Activated CD8-positive, alpha-beta memory T cell treated with anti-CD3 and anti-CD28 coated beads for 1 hour (primary cell): ENCODE measurements around the gene CPLX1.
"Not testable (repeated sequence)": the region's sequence is repeated elsewhere in the genome, so short reads cannot be mapped to it uniquely, and the experiment has no call there.

Experiments used
- DNase-seq, 2 donors: peaks; one replicate each; pipeline ENCODE4 v3.0.0-alpha.2; 2020; ENCODE audit warnings: low read depth in 1 of 2; ENCODE audit errors: extremely low read depth in 1 of 2

Gene CPLX1

DNA sequence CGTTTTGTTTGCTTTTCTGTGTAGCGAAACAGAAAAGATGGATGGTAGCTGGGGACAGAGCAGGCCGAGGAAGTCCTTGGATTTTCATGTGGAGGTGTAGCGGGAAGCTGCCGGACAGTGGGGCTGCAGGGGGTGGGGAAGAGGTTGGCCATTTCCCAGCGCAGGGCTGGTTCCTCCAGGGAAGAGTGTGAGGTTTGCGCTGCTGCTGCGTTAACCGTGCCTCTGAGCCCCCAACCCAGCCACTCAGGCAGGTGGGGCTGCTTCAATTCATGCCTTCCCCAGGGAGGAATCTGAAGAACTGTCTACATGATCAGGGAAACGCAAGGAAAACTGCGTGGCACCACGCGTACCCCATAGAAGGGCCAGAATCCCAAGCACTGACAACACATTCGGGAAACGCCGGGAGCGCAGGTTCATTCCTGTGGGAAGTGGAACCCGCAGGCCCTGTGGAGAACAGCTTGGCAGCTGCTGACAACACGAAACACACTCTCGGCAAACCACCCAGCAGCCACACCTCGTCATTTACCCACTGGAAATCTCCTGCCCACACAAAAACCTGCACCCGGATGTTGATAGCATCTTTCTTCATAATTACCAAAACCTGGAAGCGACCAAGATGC is 62.6 kb downstream of the CPLX1 start:
- no peak for DNase-seq

DNA sequence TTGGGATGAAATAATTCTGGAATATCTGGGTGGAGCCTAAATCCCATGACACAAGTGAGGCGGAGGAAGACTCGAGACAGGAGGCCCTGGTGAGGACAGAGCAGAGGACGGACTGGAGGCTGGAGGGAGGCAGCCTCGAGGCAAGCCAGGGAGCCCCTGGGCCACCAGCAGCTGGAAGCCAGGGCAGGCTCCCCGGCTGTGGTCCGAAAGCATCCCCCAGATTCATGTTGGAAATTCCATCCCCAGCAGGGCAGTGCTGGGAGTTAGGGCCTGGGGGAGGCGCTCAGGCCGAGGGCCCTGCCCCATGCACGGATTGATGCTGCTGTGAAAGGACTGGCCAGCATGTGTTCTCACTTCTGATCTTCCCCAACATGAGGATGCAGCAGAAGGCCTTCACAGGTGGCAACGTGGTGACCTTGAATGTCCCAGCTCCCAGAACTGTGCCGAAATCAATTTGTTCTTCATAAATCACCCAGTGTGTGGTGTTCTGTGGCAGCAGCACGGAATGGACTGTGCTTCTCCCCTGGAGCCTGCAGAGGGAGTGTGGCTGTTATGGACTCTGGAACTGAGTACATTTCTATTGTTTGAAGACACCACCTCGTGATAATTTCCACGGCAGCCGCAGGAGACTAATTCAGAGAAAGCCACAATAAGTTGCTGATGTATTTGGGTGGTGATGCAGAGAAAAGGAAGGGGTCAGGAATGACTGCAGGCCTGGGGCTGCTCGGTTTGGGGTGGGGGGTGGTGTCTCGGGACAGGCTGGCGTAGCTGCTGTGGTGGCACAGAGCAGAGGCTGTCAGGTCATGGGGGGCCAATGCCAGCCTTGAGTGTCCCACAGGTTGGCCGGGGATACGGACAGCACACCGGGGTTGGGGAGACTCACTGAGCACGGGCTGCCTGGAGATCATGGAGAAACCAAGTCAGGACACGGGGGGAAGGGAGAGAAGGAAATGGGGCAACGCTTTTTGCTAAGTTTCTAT is 63.4 kb downstream of the CPLX1 start:
- DNase-seq = no peak

DNA sequence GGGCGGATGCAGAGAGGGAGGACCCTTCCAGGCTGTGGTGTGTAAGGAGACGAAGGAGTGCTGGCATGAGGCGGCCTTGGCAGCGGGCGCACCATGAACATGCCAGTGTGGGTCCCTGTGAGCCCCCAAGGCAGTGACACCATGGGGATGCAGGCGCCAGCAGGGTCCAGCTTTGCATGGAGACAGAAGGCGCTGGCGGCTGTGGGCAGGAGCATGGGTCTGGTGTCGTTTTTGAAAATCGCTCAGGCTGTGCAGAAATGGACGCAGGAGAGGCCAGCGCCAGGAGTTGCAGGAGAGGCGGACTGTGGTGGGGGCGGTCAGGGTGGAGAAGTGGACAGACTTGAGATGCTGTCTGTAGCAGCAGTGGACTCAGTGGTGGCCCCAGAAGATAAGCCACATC is 64.2 kb downstream of the CPLX1 start:
- DNase-seq = no peak

DNA sequence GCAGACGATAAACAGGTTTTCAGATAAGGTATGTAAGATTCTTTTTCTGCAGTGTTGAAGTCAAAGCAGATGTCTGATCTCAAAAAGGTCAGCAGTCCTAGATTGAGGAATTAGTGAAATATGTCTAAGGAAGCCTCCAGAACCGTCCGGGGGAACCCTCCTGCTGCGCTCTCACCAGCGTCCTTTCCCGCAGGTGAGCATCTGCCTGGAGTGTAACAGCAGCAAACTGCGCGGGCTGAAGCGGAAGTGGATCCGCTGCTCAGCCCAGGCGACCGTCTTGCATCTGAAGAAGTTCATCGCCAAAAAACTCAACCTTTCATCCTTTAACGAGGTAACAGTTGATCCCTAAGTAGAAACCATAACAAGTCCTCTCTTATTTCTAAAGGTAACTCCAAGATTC is 64.8 kb downstream of the CPLX1 start:
- DNase-seq = no peak

DNA sequence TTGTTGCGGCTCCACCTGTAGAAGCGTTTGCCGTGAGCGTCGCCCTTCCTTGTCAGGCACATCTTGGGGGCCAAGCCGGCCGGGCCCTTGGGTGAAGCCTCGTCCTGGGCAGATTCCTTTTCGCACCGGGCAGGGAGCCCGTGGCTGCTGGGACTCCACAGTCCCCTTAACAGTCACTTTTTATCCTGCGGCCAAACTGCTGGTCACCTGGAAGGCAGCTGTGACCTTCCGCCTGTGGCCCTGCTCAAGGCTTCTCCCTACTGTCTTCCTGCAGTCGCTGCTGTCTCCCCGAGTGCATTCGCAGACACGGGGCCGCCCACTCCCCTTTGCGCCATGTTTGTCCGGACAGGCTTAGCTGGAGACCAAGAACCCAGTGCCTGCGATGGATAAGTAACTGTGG is 65.3 kb downstream of the CPLX1 start:
- no peak for DNase-seq

DNA sequence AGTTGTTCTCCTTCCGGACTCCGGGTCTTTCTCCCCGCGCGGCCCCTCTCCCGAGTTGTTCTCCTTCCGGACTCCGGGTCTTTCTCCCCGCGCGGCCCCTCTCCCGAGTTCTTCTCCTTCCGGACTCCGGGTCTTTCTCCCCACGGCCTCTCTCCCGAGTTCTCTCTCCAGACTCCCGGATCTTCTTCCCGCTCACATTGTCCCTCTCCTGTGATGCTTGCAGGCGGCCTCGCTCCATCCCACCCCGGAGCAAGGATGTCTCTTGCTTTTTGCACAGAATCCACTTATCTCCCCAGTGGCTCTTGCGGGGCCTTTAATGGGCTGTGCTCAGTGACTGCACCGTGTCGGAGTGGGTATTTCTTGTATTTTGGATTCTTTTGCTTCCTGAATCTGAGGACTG is 66.1 kb downstream of the CPLX1 start:
- DNase-seq = not testable (repeated sequence)

DNA sequence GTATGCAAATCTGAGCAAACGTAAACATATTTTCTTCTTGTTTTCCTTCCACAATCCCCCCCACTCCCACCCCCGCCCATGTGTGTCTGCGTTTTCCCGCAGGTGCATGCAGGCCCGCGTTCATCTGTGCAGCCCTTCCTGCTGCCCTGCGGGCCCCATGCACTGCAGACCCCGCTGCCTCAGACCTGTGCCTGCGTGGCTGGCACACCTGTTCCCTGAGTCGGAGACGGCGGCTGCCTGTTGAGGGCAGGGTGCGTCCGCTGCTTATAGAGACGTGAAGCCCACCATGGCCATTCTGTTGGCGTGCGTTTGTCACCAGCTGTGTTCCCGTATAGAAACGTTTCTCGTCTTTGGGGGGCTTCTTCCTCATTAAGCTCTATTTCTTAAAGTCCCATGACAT is 68.8 kb downstream of the CPLX1 start:
- DNase-seq = no peak

DNA sequence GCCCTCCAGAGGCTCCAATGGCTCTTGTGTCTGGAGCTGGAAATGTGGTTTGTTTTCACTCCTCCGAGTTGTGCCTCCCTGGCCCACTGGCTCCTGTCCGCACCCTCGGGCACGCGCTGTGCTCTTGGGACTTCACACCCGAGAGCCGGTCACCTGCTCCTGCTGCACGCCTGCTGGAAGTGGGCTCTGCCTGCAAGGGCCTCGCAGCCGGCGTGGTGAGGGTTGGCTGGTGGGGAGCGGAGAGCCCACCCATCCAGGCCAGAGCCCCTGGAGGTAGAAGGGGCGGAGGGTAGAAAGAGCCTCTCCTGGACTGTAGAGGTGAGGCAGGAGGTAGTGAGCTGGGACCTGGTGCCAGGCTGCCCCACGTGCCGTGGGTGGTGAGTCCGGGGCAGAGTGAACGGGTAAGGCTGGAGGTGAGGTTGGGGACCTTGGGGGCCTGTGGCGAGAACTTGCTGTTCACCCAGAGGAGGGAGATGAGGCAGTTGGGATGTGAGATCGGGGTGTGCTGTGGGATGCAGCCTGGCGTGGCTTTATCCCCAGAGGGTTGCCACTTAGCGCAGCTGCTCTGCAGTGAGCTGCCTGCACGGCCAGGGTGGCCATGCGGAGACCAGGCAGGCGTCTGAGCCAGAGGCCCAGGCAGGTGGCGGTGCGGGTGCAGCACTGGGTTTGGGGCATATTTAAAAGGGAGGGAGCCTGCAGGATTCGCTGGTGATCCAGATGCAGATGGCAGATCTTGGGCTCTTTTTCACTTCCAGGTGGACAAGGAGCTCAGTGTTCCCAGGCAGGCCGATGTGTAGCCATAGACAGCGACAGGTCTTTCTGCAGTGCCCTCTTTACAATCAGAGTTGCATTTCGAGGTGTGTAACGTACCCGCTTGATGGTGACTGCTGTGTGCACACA is 71.5 kb downstream of the CPLX1 start:
- DNase-seq = no peak

DNA sequence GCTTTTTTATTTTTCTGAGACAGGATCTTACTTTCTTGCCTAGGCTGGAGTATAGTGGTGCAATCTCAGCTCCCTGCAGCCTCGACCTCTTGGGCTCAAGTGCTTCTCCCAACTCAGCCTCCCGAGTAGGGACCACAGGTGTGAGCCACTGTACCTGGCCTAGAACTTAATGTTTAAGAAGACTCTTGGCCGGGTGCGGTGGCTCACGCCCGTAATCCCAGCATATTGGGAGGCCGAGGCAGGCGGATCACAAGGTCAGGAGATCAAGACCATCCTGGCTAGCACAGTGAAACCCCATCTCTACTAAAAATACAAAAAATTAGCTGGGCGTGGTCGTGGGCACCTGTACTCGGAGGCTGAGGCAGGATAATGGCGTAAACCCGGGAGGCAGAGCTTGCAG is 72.7 kb downstream of the CPLX1 start:
- not testable (repeated sequence) for DNase-seq

DNA sequence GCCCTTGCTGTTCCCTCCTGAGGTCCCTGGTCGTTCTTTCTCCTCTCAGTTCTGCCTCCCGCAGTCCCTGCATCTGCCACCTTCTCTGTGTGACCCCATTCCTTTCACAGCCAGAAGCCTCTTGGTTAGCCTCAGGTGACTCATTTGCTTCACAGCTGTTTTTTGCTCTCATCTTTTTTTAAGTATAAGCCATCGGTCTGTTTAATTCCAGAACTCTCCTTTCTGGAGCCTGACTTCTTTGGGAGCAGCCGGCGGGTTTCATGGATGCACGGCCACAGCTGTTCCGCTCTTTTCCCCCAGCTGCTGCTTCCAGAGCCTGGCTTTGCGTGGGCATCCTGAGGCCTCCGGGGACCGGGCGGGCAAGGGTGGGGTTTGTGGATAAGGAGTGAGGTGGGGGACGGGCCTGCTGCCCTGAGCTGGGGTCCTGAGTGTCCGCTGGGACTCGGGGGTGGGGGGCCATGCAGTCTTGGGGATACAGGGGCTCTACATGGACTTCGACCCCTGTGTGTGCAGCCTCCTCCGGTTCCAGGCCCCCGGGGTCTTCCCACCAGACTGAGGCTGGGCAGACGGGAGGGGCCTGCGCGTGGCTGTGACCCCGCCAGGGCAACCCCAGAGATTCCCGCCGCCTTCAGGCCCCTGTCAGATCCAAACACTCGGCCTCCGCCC is 73.6 kb downstream of the CPLX1 start:
- DNase-seq = no peak

DNA sequence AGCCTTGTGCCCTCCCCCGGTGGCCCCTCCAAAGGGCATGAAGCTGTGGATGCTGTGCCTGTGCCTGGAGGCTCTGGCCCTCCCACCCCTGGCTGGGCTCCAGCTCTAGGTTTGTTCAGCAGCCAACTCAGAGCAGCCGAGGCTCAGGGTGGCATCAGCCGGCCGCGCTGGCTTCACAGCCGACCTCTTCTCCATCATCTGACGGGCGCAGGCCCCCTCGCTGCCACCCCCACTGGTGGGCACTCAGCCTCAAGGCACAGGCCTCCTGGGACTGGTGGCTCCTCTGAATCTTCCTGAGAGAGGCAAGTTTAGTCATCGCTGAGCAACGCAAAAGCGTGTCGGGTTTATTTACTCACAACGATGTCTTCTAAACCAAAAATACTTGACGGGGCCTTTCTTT is 74.3 kb downstream of the CPLX1 start:
- no peak for DNase-seq

DNA sequence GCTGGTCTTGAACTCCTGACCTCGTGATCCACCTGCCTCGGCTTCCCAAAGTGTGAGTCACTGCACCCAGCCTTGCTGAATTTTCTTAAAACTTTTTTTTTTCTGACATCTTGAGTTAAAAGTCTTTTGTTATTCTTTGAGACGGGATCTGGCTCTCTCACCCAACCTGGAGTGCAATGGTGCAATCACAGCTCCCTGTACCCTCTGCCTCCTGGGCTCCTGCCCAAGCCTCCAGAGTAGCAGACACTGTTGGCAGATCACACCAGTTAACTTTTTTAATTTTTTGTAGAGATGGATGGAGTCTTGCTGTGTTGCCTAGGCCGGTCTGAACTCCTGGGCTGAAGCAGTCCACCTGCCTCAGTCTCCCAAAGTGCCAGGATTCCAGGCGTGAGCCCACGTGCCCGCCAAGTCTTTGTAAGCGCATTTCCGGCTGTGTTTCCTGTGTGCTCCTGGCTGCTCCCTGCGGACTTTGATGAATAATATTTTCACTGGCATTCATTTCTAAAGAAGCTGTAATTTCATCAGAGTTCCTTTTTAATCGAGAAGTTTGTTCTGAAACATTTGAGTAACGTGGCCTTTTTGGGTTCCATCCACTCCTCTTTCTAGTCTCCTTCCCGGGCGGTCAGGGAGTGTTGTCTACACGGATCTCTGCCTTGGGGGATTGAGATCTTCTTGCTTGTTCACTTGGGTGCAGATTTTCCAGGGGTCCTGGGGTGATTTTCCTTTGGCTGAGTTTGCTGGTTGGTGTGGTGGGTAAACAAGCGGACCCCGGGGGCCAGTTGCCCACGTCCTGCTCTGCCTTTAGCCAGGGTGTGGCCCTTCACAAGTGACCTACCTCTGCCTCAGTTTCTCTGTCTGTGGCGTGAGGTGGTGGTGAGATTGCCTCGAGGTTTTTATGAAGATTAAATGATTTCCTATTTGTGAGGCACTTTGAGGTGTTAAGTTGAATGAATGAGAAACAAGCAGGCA is 75.9 kb downstream of the CPLX1 start:
- DNase-seq = no peak

DNA sequence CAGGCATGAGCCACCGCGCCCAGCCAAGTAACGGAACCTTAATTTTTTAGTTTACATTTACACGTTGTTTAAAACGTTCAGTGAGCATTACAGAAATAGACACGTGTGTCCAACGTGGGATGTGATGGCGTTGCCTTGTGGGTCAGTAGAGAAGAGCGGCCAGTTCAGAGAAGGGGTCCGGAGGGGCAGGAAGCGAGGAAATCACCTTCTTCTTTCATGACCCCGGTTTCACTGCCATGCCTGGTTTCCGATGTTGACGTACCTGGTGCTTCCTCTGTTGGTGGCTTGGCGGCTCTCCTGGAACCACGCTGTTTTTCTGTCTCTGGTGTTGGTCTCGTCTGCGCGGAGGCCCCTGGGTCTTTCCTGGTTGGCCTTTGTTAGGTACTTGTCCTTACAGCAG is 77.5 kb downstream of the CPLX1 start:
- DNase-seq = no peak

DNA sequence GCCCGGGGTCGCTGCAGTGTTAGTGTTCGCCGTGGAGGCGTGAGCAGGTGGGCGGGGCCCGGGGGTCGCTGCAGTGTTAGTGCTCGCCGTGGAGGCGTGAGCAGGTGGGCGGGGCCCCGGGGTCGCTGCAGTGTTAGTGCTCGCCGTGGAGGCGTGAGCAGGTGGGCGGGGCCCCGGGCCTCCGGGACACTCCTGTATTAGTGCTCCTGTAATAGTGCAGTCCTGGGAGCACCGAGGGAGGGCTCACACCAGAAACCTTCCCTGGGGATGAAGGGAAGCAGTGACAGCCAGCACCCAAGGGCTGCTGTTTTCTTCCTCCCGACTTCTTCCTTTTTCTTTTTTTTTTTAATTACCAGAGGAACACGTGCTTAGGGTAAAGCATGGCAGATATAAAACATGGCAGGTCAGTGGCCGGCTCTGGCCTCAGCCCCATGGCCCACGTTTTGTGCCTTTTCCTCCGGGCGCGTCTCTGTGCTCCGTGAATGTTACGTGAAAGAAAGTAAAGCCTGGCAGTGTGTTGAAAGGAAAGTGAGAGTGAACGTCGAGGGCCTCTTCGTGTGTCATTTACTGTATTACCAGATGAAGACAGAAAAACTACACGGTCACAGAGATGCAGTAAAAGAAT is 78.3 kb downstream of the CPLX1 start:
- DNase-seq = no peak

DNA sequence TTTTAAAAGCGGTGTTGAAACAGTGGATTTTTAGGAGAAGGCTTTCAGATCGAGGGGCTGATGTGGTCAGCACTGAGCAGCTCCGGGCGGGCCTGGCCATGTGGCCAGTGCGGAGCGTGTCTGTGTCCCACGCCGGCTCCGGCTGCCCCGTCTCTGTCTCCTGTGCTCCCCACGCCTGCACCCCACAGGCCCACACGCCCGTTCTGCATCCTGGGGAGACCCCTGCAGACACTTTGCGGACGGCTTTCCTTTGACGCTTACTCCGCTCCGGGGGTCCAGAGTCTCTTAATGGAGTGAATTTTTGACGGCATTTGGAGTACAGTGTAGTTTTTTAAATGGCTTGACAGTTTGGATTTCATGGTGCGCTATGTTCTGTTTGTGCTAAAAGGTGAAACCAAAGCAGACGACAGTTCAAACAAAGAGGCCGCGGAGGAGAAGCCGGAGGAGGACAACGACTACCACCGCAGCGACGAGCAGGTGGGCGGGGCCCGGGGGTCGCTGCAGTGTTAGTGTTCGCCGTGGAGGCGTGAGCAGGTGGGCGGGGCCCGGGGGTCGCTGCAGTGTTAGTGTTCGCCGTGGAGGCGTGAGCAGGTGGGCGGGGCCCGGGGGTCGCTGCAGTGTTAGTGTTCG is 81.6 kb downstream of the CPLX1 start:
- no peak for DNase-seq

DNA sequence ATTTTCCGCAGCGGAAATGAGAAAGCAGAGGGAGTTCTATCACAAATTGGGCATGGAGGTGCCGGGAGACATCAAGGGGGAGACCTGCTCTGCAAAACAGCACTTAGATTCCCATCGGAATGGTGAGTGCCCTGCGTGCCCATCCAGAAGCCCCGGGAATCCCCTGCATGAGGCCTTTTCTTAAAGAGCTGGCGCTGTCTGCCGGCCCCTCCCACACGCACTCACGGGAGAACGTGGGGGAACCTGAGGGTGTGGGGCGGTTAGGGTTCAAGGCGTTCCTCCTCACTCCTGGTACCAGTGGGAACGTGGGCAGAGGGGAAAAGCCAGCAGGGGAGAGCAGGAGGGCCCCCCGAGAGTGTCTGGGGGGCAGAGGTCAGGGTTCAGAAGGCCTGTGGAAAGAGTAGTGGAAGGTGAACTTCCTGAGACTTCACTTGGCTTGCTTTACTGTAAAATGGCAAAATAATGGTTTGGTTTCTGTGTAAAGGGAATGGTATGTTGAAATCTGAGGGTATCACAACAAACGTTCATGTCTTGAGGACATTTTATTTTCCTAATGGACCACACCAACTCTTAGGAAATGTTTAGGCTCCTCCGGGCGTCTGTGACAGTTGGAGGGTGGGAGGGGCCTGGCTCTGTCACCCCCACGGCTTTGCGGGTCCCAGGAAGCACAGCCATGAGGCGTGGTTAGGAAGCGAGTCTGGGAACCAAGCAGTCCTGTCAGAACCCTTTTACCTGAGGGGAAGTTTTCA is 82.3 kb downstream of the CPLX1 start:
- no peak for DNase-seq

DNA sequence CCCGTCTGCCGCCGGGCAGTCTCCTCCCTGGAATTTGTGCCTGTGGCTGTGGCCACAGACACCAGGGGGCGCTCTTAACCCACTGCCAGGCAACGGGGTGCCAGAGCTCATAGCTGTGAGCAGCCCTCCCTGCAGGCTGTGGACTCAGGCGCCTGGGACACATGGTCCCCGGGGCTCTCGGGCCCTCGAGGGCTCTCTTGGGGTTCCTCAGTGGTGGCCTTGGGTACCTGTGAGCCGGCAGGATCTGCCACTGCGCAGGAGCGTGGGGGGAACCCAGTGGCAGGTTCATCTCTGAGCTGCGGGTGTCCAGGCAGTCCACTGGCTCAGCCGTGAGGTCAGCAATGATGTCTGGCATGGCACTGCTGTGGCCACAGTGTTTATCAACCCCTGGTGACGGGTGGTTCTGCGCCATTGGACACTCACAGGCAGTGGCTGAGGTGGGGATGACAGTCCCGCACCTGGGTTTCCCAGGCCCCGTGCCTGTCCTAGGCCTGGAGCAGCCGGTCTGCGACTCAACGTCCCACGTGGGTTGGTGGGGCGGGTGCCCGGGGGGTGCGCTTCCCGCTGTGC is 83.1 kb downstream of the CPLX1 start:
- peak; percentile 50 to 68 for DNase-seq
